Brain microvascular endothelial cell (primary cell): ENCODE measurements around the gene TBC1D10B.
"Not testable (repeated sequence)": the region's sequence is repeated elsewhere in the genome, so short reads cannot be mapped to it uniquely, and the experiment has no call there.

ENCODE experiments used
- DNase-seq: peaks from one replicate; pipeline ENCODE4 v3.0.0-alpha.2; 2020
- H3K27ac ChIP-seq: fragments of 250-450 bp; sonication (Bioruptor Pico); 2 replicates; pipeline ENCODE4 v1.5.1; 2020; ENCODE audit warnings: mild to moderate bottlenecking, moderate library complexity
- H3K27me3 ChIP-seq: fragments of 250-450 bp; sonication (Bioruptor Pico); replicated peaks from 2 replicates; pipeline ENCODE4 v1.5.1; 2020; ENCODE audit warnings: mild to moderate bottlenecking
- H3K36me3 ChIP-seq: fragments of 250-450 bp; sonication (Bioruptor Pico); replicated peaks from 2 replicates; pipeline ENCODE4 v1.5.1; 2020; ENCODE audit warnings: mild to moderate bottlenecking
- H3K4me3 ChIP-seq: 2 replicates; pipeline ENCODE4 v1.5.1; 2011; ENCODE audit warnings: low read depth, mild to moderate bottlenecking, control low read depth, low read length, moderate library complexity
- CTCF ChIP-seq: IDR thresholded peaks from 2 replicates; pipeline ENCODE4 v1.5.1; 2011; ENCODE audit warnings: low read depth, mild to moderate bottlenecking, moderate library complexity, low read length, control low read depth, inconsistent platforms; ENCODE audit errors: missing control alignments
- in situ Hi-C: cut with HindIII; loops from 2 replicates; pipeline ENCODE4 v1.10.0; 2017; ENCODE audit warnings: low sequenced_read_pairs, low pct_ligation_motif_present

TBC1D10B gene

DNA sequence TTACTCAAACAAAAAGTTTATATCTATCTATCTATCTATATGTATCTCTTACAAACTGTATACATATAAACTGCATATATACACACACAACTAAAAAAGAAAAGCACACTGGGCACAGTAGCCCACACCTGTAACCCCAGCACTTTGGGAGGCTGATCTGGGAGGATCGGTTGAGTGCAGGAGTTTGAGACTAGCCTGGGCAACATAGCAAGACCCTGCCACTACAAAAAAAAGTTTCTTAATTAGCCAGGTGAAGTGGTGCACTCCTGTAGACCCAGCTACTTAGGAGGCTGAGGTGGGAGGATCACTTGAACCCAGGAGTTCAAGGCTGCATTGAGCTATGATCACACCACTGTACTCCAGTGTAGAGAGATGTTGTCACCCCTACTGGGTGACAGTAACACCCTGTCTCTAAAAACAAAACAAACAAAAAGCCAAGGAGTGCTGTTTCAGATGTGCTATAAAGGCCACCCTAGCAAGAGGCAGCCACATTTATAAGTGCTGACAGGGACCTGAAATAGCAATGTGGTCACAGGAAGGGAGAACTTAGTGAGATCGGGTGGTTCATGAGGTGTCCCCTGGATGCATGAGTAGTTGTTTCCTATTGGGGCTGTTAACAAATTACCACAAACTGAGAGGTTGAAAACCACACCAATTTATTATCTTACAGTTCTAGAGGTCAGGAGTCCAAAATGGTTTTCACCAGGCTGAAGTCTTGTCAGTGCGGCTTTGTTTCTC is 20.0 kb downstream of the TBC1D10B start:
- no peak for TF ChIP-seq CTCF
- in situ Hi-C loops = no loop called here
- H3K4me3 ChIP-seq = no peak overlapping the region
- no peaks in the 10 kb centered on the region for H3K27me3 ChIP-seq
- H3K27ac ChIP-seq = no peak overlapping the region
- no peak for DNase-seq
- H3K36me3 ChIP-seq = peaks cover 38% of the 10 kb centered on the region

- in situ Hi-C loops = no loop called here
- TF ChIP-seq CTCF = no peak
These were observed 20.6 kb downstream of the TBC1D10B start for GRCh38 chr16:30349675-30350074.

DNA sequence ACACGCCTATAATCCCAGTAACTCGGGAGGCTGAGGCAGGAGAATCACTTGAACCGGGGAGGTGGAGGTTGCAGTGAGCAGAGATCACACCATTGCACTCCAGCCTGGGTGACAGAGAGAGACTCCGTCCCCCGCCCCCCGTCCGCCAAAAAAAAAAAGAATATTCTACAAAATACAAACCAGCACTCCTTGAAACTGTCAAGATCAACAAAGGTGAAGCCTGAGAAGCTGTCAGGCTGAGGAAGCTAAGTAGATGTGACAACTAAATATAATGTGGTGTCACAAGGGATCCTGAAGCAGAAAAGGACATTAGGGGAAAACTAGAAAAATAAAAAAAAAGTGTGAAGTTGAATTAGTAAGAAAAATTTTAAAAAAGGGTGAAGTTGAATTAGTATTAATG is 21.4 kb downstream of the TBC1D10B start:
- Histone ChIP-seq H3K27ac (no peak overlapping the region), H3K27me3 (no peaks in the 10 kb centered on the region), H3K4me3 (no peak overlapping the region), H3K36me3 (peaks cover 38% of the 10 kb centered on the region)
- in situ Hi-C loops = no loop called here
- TF ChIP-seq CTCF = no peak
- DNase-seq = no peak

More at GRCh38 chr16:30349675-30350074, 20.6 kb downstream of the TBC1D10B start:
- Histone ChIP-seq H3K4me3 (no peak overlapping the region), H3K27ac (no peak overlapping the region), H3K27me3 (no peaks in the 10 kb centered on the region), H3K36me3 (peaks cover 38% of the 10 kb centered on the region)
- DNase-seq = no peak

DNA sequence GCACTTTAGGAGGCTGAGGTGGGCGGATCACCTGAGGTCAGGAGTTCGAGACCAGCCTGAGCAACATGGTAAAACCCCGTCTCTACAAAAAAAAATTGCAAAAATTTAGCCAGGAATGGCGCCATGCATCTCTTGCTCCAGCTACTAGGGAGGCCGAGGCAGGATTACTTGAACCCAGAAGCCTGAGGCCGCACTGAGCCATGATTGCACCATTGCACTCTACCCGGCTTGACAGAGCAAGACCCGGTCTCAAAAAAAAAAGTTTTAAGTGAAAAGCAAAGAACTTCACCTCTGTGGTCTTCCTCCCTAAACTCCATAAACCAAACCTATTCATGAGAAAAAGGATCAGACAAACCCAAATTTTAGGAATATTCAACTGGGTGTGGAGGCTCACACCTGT is 22.2 kb downstream of the TBC1D10B start:
- no peak for DNase-seq
- no peak overlapping the region for H3K4me3 ChIP-seq
- peaks cover 31% of the 10 kb centered on the region for H3K36me3 ChIP-seq
- H3K27me3 ChIP-seq = no peaks in the 10 kb centered on the region
- no peak overlapping the region for H3K27ac ChIP-seq
- in situ Hi-C loops = no loop called here
- TF ChIP-seq CTCF = no peak

- no peak for DNase-seq
- no peaks in the 10 kb centered on the region for H3K27me3 ChIP-seq
- no peak overlapping the region for H3K27ac ChIP-seq
- H3K4me3 ChIP-seq = no peak overlapping the region
- in situ Hi-C loops = no loop called here
- peaks cover 13% of the 10 kb centered on the region for H3K36me3 ChIP-seq
- TF ChIP-seq CTCF = no peak
These were observed 24.0 kb downstream of the TBC1D10B start for GRCh38 chr16:30346286-30346685.

- H3K4me3 ChIP-seq, H3K36me3 ChIP-seq, in situ Hi-C loops, H3K27ac ChIP-seq, DNase-seq, H3K27me3 ChIP-seq: not testable (repeated sequence)
These were observed 26.8 kb downstream of the TBC1D10B start for GRCh38 chr16:30343491-30343820.
